HG02610 (cell line): Measurements from ENCODE around the gene CADM3.

ENCODE experiments used
- ATAC-seq: cut with Tn5 transposase; IDR thresholded peaks from one replicate; pipeline ENCODE4 v1.9.1; 2021; ENCODE audit warnings: mild to moderate bottlenecking, moderate library complexity; ENCODE audit not compliant: unreplicated experiment

CADM3 gene

GRCh38 chr1:159172614-159173291 is 1.3 kb downstream of the CADM3 start:
- no peak for ATAC-seq

- ATAC-seq = no peak
Observed at GRCh38 chr1:159173320-159173719, 1.9 kb downstream of the CADM3 start.

GRCh38 chr1:159175571-159175970 is 4.2 kb downstream of the CADM3 start:
- ATAC-seq = no peak

GRCh38 chr1:159177272-159177907 is 6.0 kb downstream of the CADM3 start:
- no peak for ATAC-seq

GRCh38 chr1:159179906-159180305 is 8.5 kb downstream of the CADM3 start:
- ATAC-seq = no peak

GRCh38 chr1:159180516-159180915 is 9.1 kb downstream of the CADM3 start:
- ATAC-seq = no peak

GRCh38 chr1:159181328-159182024 is 10.1 kb downstream of the CADM3 start:
- no peak for ATAC-seq

- ATAC-seq = no peak
Observed at GRCh38 chr1:159184201-159184600, 12.8 kb downstream of the CADM3 start.

- no peak for ATAC-seq
Observed at GRCh38 chr1:159185121-159185520, 13.7 kb downstream of the CADM3 start.

GRCh38 chr1:159187033-159187432 is 15.6 kb downstream of the CADM3 start:
- ATAC-seq = no peak

GRCh38 chr1:159187647-159188374 is 16.4 kb downstream of the CADM3 start:
- ATAC-seq = no peak

GRCh38 chr1:159188375-159188788 is 17.0 kb downstream of the CADM3 start:
- ATAC-seq = peak; percentile 87

GRCh38 chr1:159190441-159190840 is 19.0 kb downstream of the CADM3 start:
- no peak for ATAC-seq

GRCh38 chr1:159196543-159196942 is 25.1 kb downstream of the CADM3 start:
- ATAC-seq = no peak

GRCh38 chr1:159197561-159198557 is 26.4 kb downstream of the CADM3 start:
- ATAC-seq = peak; percentile 81

- no peak for ATAC-seq
Observed at GRCh38 chr1:159199901-159200300, 28.5 kb downstream of the CADM3 start.

- ATAC-seq = no peak
Observed at GRCh38 chr1:159200769-159201168, 29.4 kb downstream of the CADM3 start.

- no peak for ATAC-seq
Observed at GRCh38 chr1:159201642-159202041, 30.2 kb downstream of the CADM3 start.

GRCh38 chr1:159203610-159204009 is 32.2 kb downstream of the CADM3 start:
- no peak for ATAC-seq
